SH-SY5Y (cell line): ENCODE measurements around the gene SUGCT.

Experiments
- GATA2 ChIP-seq: IDR thresholded peaks from 2 replicates; pipeline ENCODE4 v1.6.1; 2011; ENCODE audit warnings: mild to moderate bottlenecking, low read depth, low read length
- GATA3 ChIP-seq: IDR thresholded peaks from 2 replicates; pipeline ENCODE4 v1.6.1; 2011; ENCODE audit warnings: low read depth, mild to moderate bottlenecking, low read length, moderate library complexity

DNA sequence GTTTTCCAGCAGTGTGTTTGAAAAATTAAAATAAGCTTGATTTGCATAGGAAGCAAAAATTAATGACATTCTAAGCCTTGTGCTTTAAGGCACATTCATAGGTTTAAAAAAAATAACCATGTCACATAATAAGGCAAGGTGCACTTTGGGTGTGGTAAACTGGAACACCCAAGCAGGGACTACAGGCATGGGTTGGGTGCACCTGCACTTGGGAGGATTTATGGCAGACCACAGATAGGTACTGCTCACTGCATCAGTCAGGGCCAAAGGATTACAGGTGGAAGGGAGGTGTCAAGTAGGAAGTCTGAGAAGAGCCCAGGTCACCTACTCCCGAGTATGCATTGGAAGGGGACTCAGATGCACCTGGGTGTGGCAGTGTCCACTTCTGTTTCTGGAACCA, 753.7 kb downstream of the SUGCT start:
- TF ChIP-seq GATA2 = no peak
- no peak for TF ChIP-seq GATA3
